Gastroesophageal sphincter (tissue), 3 donors: ENCODE results near the gene ITGA11.

Experiments
- EP300 ChIP-seq: sonication (generic); formaldehyde crosslinking; IDR thresholded peaks from one replicate; pipeline ENCODE4 v1.6.1; 2017; ENCODE audit warnings: antibody characterized with exemption, mild to moderate bottlenecking
- POLR2A ChIP-seq, 2 donors: fragments of 450-650 bp; IDR thresholded peaks; one replicate each; pipeline ENCODE4 v1.6.1; 2017; ENCODE audit warnings: antibody characterized with exemption in 2 of 2, mild to moderate bottlenecking in 2 of 2, moderate library complexity in 1 of 2
- POLR2AphosphoS5 ChIP-seq: sonication (generic); formaldehyde crosslinking; IDR thresholded peaks from one replicate; pipeline ENCODE4 v1.6.1; 2017; ENCODE audit warnings: antibody characterized with exemption
- TF ChIP-seq, protein P1 (sequence below), 4 experiments: fragments of 200-600 bp in 2 of 4; fragments of 450-650 bp in 2 of 4; sonication (generic) in 1 of 4; IDR thresholded peaks; one replicate each; pipeline ENCODE4 v1.5.1; 2017 to 2019; ENCODE audit warnings: antibody characterized with exemption in 4 of 4, mild to moderate bottlenecking in 2 of 4, moderate library complexity in 2 of 4

DNA sequence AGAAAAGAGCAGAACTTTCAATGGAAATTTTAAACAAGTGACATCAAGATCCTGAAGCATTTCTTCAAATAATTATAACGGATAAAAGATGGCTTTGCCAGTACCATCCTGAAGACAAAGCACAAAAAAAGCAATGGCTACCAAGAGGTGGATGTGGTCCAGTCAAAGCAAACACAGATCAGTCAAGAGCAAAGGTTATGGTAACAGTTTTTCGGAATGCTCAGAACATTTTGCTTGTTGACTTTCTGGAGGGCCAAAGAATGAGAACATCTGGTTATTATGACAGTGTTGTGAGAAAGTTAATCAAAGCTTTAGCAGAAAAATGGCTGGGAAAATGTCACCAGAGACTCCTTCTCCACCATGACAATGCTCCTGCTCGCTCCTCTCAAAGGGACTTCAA is 122.9 kb downstream of the ITGA11 start:
- TF ChIP-seq, protein P1, sequence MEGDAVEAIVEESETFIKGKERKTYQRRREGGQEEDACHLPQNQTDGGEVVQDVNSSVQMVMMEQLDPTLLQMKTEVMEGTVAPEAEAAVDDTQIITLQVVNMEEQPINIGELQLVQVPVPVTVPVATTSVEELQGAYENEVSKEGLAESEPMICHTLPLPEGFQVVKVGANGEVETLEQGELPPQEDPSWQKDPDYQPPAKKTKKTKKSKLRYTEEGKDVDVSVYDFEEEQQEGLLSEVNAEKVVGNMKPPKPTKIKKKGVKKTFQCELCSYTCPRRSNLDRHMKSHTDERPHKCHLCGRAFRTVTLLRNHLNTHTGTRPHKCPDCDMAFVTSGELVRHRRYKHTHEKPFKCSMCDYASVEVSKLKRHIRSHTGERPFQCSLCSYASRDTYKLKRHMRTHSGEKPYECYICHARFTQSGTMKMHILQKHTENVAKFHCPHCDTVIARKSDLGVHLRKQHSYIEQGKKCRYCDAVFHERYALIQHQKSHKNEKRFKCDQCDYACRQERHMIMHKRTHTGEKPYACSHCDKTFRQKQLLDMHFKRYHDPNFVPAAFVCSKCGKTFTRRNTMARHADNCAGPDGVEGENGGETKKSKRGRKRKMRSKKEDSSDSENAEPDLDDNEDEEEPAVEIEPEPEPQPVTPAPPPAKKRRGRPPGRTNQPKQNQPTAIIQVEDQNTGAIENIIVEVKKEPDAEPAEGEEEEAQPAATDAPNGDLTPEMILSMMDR (IDR thresholded peaks at IDR 0.05): no peak
- no peak for TF ChIP-seq POLR2A (IDR thresholded peaks at IDR 0.05)
- TF ChIP-seq EP300: no peak
- no peak for TF ChIP-seq POLR2AphosphoS5
